Stomach (tissue), 4 donors: ENCODE data around the gene STK11IP.
A peak's percentile ranks its signal among the peaks of the same experiment; 100 is the strongest.

ENCODE experiments used
- EP300 ChIP-seq: sonication (generic); formaldehyde crosslinking; IDR thresholded peaks from one replicate; pipeline ENCODE4 v1.6.1; 2017; ENCODE audit warnings: antibody characterized with exemption
- POLR2A ChIP-seq, 4 donors: fragments of 450-650 bp; IDR thresholded peaks; one replicate each; pipeline ENCODE4 v1.6.1; 2016; ENCODE audit warnings: antibody characterized with exemption in 4 of 4, control low read depth in 2 of 4, mild to moderate bottlenecking in 1 of 4, moderate library complexity in 1 of 4
- POLR2AphosphoS5 ChIP-seq, 3 donors: sonication (generic); formaldehyde crosslinking; IDR thresholded peaks; one replicate each; pipeline ENCODE4 v1.6.1; 2016; ENCODE audit warnings: antibody characterized with exemption in 3 of 3
- TF ChIP-seq, protein P1 (sequence below), 7 experiments: fragments of 450-650 bp in 4 of 7; fragments of 200-600 bp in 3 of 7; sonication (generic) in 3 of 7; IDR thresholded peaks; one replicate each; pipeline ENCODE4 v1.5.1; 2016 to 2019; ENCODE audit warnings: antibody characterized with exemption in 7 of 7, control low read depth in 2 of 7, mild to moderate bottlenecking in 1 of 7

- TF ChIP-seq, protein P1, sequence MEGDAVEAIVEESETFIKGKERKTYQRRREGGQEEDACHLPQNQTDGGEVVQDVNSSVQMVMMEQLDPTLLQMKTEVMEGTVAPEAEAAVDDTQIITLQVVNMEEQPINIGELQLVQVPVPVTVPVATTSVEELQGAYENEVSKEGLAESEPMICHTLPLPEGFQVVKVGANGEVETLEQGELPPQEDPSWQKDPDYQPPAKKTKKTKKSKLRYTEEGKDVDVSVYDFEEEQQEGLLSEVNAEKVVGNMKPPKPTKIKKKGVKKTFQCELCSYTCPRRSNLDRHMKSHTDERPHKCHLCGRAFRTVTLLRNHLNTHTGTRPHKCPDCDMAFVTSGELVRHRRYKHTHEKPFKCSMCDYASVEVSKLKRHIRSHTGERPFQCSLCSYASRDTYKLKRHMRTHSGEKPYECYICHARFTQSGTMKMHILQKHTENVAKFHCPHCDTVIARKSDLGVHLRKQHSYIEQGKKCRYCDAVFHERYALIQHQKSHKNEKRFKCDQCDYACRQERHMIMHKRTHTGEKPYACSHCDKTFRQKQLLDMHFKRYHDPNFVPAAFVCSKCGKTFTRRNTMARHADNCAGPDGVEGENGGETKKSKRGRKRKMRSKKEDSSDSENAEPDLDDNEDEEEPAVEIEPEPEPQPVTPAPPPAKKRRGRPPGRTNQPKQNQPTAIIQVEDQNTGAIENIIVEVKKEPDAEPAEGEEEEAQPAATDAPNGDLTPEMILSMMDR (IDR thresholded peaks at IDR 0.05) = peak in 3 of 7 experiments; percentile 85 to 92 (median 88)
- TF ChIP-seq POLR2AphosphoS5 (IDR thresholded peaks at IDR 0.05) = no peak
- TF ChIP-seq POLR2A (IDR thresholded peaks at IDR 0.05) = no peak
- TF ChIP-seq EP300 = no peak
Observed at GRCh38 chr2:219560037-219560892, 37.4 kb upstream of the STK11IP start.
